ENCODE data around the gene F2.
A peak's percentile ranks its signal among the peaks of the same experiment; 100 is the strongest.
"Not testable (repeated sequence)": the region's sequence is repeated elsewhere in the genome, so short reads cannot be mapped to it uniquely, and the experiment has no call there.

Gene F2

GRCh38 chr11:46682773-46683752 is 36.0 kb upstream of the F2 start:
- DNase-seq: peak in 3 of 10 donors; percentile 38 to 66 (median 47)
- intact Hi-C loops (cut with DNase I): no loop called here

- DNase-seq: peak in 2 of 10 donors; percentile 0 to 13
- intact Hi-C loops (cut with DNase I): no loop called here
Observed at GRCh38 chr11:46684367-46684766, 34.6 kb upstream of the F2 start.

GRCh38 chr11:46686886-46687795 is 31.9 kb upstream of the F2 start:
- intact Hi-C loops (cut with DNase I): no loop called here
- peak in 4 of 10 donors; percentile 27 to 69 (median 48) for DNase-seq

GRCh38 chr11:46690702-46691101 is 28.3 kb upstream of the F2 start:
- intact Hi-C loops (cut with DNase I): no loop called here
- peak in 1 of 10 donors; percentile 5 for DNase-seq

GRCh38 chr11:46692450-46692849 is 26.6 kb upstream of the F2 start:
- peak in 1 of 10 donors; percentile 8 for DNase-seq
- intact Hi-C loops (cut with DNase I): no loop called here

- intact Hi-C loops (cut with DNase I): no loop called here
- peak in 1 of 10 donors; percentile 15 for DNase-seq
Observed at GRCh38 chr11:46693597-46694012, 25.4 kb upstream of the F2 start.

GRCh38 chr11:46694072-46694471 is 24.9 kb upstream of the F2 start:
- DNase-seq: peak in 1 of 10 donors; percentile 31
- intact Hi-C loops (cut with DNase I): no loop called here

- DNase-seq: no peak
- intact Hi-C loops (cut with DNase I): no loop called here
Observed at GRCh38 chr11:46694607-46695006, 24.4 kb upstream of the F2 start.

GRCh38 chr11:46695345-46696211 is 23.4 kb upstream of the F2 start:
- intact Hi-C loops (cut with DNase I): loop anchor here (1.0 kb wide), 1 partner anchor 46 kb away; no protein-coding TSS in a partner anchor
- DNase-seq: no peak

GRCh38 chr11:46696212-46696558 is 22.8 kb upstream of the F2 start:
- peak; percentile 88 to 99 (median 96) for DNase-seq

GRCh38 chr11:46697303-46697702 is 21.7 kb upstream of the F2 start:
- peak in 8 of 10 donors; percentile 41 to 93 (median 67) for DNase-seq
- intact Hi-C loops (cut with DNase I): no loop called here

More at GRCh38 chr11:46696212-46696558, 22.8 kb upstream of the F2 start:
- intact Hi-C loops (cut with DNase I): loop anchor here (1.0 kb wide), 1 partner anchor 47 kb away; no protein-coding TSS in a partner anchor

GRCh38 chr11:46697723-46698122 is 21.3 kb upstream of the F2 start:
- DNase-seq: no peak
- intact Hi-C loops (cut with DNase I): no loop called here

GRCh38 chr11:46698597-46698996 is 20.4 kb upstream of the F2 start:
- intact Hi-C loops (cut with DNase I): no loop called here
- no peak for DNase-seq

GRCh38 chr11:46700241-46701077 is 18.6 kb upstream of the F2 start, which contains the start of the genes ARHGAP1 and ZNF408:
Gene ARHGAP1, minus strand, starts transcription at chr11:46700619. Its CDS starts 4,512 bp downstream, at chr11:46696107.
Gene ZNF408, plus strand, starts transcription at chr11:46701031. Its CDS starts 17 bp downstream, at chr11:46701048.
- peak; percentile 97 to 100 (median 99) for DNase-seq
- intact Hi-C loops (cut with DNase I): no loop called here

- intact Hi-C loops (cut with DNase I): no loop called here
- DNase-seq: no peak
Observed at GRCh38 chr11:46701078-46701654, 17.8 kb upstream of the F2 start.

GRCh38 chr11:46705070-46705688 is 13.8 kb upstream of the F2 start:
- no peak for DNase-seq
- intact Hi-C loops (cut with DNase I): no loop called here

GRCh38 chr11:46706886-46707285 is 12.1 kb upstream of the F2 start:
- intact Hi-C loops (cut with DNase I): no loop called here
- DNase-seq: no peak

- intact Hi-C loops (cut with DNase I): not testable (repeated sequence)
Observed at GRCh38 chr11:46709351-46709750, 9.7 kb upstream of the F2 start.

More at GRCh38 chr11:46709351-46709750, 9.7 kb upstream of the F2 start:
- DNase-seq: not testable (repeated sequence)
